ENCODE data around the gene SLC38A10. TPM values are rescaled to one million over a fixed set of nuclear protein-coding genes. Genes with fewer than 3 reads are reported as not detected.

Gene SLC38A10
- total RNA-seq: 115 to 147 TPM (median 116 TPM) in 3 replicates
- long read RNA-seq, full-length matches to known transcripts: 338 of 456 reads
- long read RNA-seq, partial matches to known transcripts: 66 of 456 reads
- long read RNA-seq, other reads (novel, unspliced or antisense): 52 of 456 reads

DNA sequence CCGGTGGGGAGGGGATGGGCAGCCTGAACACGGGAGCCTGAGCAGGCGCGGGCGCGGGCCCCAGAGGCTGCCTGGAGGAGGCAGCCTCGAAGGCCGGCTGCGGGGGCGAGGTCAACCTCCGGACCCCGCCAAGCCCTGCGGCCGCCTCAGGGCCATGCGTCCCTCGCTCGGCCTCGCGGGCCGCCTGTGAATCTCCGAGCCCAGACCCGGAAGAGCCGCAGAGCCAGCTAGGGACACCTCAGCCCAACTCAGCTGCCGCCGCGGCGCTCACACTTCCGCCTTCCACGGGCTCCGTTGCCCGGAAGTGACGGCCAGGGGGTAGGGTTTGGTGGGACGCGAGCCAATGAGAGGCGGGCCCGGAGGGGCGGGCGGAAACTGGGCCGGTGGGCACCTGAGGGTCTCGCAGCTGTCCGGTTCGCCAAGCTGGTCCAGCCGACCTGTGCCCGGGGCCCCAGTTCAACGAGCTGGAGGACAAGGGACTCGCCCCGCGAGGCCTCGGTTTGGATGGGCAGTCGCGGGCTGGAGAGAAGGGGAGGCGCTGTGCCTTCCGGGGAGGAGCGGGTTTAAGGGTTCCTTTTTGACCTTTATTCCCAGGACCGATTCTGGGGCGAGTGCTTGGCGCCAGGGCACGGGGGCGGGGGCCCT, at the start of gene SLC38A10:
Gene SLC38A10 (minus strand): TSS at position 277 of the 645 bp plus-strand sequence. CDS start 386 bp downstream, outside the sequence.
- DNase-seq (ENCODE audit: low spot score): peak; percentile 95

GRCh38 chr17:81342269-81343070, 47.4 kb upstream of the SLC38A10 start:
- TF ChIP-seq CTCF (IDR thresholded peaks at IDR 0.05): no peak
- Mint-ChIP-seq H3K27me3 (ENCODE audit: low read depth) (no peaks in the 10 kb centered on the region), H3K36me3 (ENCODE audit: low read depth) (peaks cover 9% of the 10 kb centered on the region), H3K4me3 (ENCODE audit: unreplicated experiment) (peak overlapping the region; percentile 91), H3K9me3 (ENCODE audit: low read depth) (no peaks in the 10 kb centered on the region), H3K27ac (ENCODE audit: unreplicated experiment) (peak overlapping the region; percentile 97), H3K4me1 (ENCODE audit: low read depth) (peaks cover 48% of the 10 kb centered on the region)
- no peak for DNase-seq (ENCODE audit: low spot score)

More for the DNA sequence above, at the start of gene SLC38A10:
- Mint-ChIP-seq H3K36me3 (ENCODE audit: low read depth) (no peaks in the 10 kb centered on the region), H3K27me3 (ENCODE audit: low read depth) (no peaks in the 10 kb centered on the region), H3K4me3 (ENCODE audit: unreplicated experiment) (peak within 1 kb of the TSS; percentile 91), H3K27ac (ENCODE audit: unreplicated experiment) (peak within 1 kb of the TSS; percentile 93), H3K9me3 (ENCODE audit: low read depth) (no peaks in the 10 kb centered on the region), H3K4me1 (ENCODE audit: low read depth) (peaks cover 31% of the 10 kb centered on the region)
- no peak for TF ChIP-seq CTCF (IDR thresholded peaks at IDR 0.05)

DNA sequence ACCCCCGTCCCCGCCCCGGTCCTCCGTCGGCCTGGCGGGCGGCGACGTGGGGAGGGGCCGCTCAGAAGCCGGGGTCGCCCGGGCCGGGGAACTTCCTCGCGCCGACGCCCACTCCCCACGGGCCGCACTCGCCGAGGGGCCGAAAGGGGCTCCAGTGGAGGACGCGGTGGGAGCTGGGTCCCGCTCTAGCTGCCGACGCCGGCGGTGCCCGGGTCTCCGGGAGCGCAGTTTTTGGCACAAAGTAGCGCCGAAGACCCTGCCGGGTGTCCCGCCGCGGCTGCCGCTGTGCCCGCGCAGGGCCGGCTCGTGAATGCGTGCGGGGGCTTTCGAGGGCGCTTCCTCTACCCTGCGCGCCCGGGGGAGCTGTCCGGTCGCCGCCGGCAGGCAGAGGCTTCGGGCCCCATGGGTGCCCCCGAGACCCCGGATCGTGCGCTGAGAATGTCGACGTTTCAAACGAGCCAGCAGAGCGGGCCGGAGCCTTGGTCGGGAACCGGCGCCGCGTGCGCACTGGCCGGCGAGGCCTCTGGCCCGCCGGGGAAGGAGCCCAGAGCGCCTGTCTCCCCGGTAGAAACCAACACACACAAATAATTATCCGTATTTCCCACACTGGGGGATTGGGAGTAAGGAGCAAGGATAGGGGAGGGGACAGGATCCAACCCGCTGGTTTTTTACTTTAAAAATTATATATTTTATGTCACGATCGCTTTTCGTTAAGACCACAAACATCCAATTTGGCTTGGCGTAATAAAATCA, 46.6 kb upstream of the SLC38A10 start:
- no peaks in the 10 kb centered on the region for H3K27me3 Mint-ChIP-seq (ENCODE audit: low read depth)
- TF ChIP-seq CTCF (IDR thresholded peaks at IDR 0.05): no peak
- H3K9me3 Mint-ChIP-seq (ENCODE audit: low read depth): no peaks in the 10 kb centered on the region
- no peak for DNase-seq (ENCODE audit: low spot score)
- H3K36me3 Mint-ChIP-seq (ENCODE audit: low read depth): peaks cover 9% of the 10 kb centered on the region
- H3K27ac Mint-ChIP-seq (ENCODE audit: unreplicated experiment): peak overlapping the region; percentile 97
- H3K4me1 Mint-ChIP-seq (ENCODE audit: low read depth): peaks cover 42% of the 10 kb centered on the region
- H3K4me3 Mint-ChIP-seq (ENCODE audit: unreplicated experiment): peak overlapping the region; percentile 91

DNA sequence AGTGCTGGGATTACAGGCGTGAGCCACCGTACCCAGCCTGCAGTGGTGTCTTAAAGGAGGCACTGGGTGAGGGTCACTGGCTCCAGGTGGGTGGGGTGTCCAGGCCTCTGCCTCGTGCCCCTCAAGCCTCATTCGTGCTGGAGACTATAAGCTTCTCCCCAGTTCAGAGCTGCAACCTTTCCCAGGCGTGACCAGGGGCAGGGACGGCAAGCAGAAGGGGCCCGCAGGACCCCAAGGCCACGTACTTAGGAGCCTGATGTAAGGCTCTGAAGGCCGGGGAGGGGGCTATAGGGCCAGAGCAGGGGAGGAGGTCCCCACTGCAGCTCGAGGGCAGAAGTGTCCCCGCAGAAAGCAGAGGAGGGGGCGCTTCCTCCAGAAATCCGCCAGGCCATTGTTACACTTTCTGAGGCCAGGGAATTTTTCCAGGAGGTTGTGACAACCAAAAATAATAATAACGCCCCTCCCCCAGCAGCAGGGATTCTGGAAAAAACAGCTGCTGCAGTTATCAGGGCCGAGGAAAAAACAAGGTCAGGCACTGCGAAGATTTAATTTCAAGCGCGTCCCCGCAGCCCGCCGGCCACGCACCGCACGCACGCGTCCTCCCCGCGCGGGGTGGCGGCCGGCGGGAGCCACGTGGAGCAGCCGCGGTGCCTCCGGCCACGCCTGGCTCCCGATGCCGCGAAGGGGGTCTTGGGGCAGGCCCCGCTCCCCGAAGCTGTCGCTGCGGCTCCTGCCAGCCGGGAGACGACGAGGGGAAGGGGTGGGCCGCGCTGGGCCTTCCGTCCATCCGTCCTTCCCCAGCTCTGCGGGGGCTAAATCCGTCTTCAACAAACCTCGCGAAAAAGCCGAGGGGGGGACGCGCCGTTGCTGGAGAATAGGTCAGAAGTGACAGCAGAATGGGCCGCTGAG, 45.8 kb upstream of the SLC38A10 start:
- H3K36me3 Mint-ChIP-seq (ENCODE audit: low read depth): peaks cover 9% of the 10 kb centered on the region
- H3K27ac Mint-ChIP-seq (ENCODE audit: unreplicated experiment): peak overlapping the region; percentile 79

More for the DNA sequence above, 45.8 kb upstream of the SLC38A10 start:
- H3K4me1 Mint-ChIP-seq (ENCODE audit: low read depth): peaks cover 42% of the 10 kb centered on the region
- H3K4me3 Mint-ChIP-seq (ENCODE audit: unreplicated experiment): peak overlapping the region; percentile 51
- no peak for DNase-seq (ENCODE audit: low spot score)
- no peaks in the 10 kb centered on the region for H3K27me3 Mint-ChIP-seq (ENCODE audit: low read depth)
- H3K9me3 Mint-ChIP-seq (ENCODE audit: low read depth): no peaks in the 10 kb centered on the region
- TF ChIP-seq CTCF (IDR thresholded peaks at IDR 0.05): no peak
